Suprapubic skin (tissue), 4 donors: ENCODE measurements around the gene FN3K. TPM values are rescaled to one million over a fixed set of nuclear protein-coding genes. Genes with fewer than 3 reads are reported as not detected.
A peak's percentile ranks its signal among the peaks of the same experiment; 100 is the strongest.

Experiments used
- DNase-seq, 2 donors: peaks; one replicate each; pipeline ENCODE4 v3.0.0-alpha.2; 2019; ENCODE audit warnings: low spot score in 2 of 2
- H3K27ac ChIP-seq: fragments of 200-600 bp; sonication (generic); one replicate; pipeline ENCODE4 v1.5.1; 2019
- H3K27me3 ChIP-seq: fragments of 200-600 bp; sonication (generic); one replicate; pipeline ENCODE4 v1.5.1; 2019
- H3K36me3 ChIP-seq: fragments of 200-600 bp; sonication (generic); one replicate; pipeline ENCODE4 v1.5.1; 2019
- H3K4me1 ChIP-seq: fragments of 200-600 bp; sonication (generic); one replicate; pipeline ENCODE4 v1.5.1; 2019
- H3K4me3 ChIP-seq: fragments of 200-600 bp; sonication (generic); one replicate; pipeline ENCODE4 v1.5.1; 2019; ENCODE audit warnings: mild to moderate bottlenecking
- H3K9me3 ChIP-seq: fragments of 200-600 bp; sonication (generic); one replicate; pipeline ENCODE4 v1.5.1; 2019
- CTCF ChIP-seq, 2 donors: fragments of 200-600 bp in 1 of 2; fragments of 450-650 bp in 1 of 2; sonication (generic) in 1 of 2; IDR thresholded peaks; one replicate each; pipeline ENCODE4 v1.5.1; 2016 to 2019; ENCODE audit warnings: antibody characterized with exemption in 2 of 2, mild to moderate bottlenecking in 1 of 2, moderate library complexity in 1 of 2
- EP300 ChIP-seq: sonication (generic); formaldehyde crosslinking; IDR thresholded peaks from one replicate; pipeline ENCODE4 v1.6.1; 2017; ENCODE audit warnings: antibody characterized with exemption
- POLR2A ChIP-seq, 2 donors: fragments of 450-650 bp; IDR thresholded peaks; one replicate each; pipeline ENCODE4 v1.6.1; 2017; ENCODE audit warnings: antibody characterized with exemption in 2 of 2, mild to moderate bottlenecking in 2 of 2, moderate library complexity in 2 of 2
- POLR2AphosphoS5 ChIP-seq, 3 donors: sonication (generic); formaldehyde crosslinking; IDR thresholded peaks; one replicate each; pipeline ENCODE4 v1.6.1; 2017; ENCODE audit warnings: antibody characterized with exemption in 3 of 3
- WGBS: methylation state at CpG from one replicate; pipeline ENCODE4 v1.1.5; 2018; 5-methylcytosine and 5-hydroxymethylcytosine counted together
- total RNA-seq, 4 donors: library from RNA; depleted of rRNA; stranded (reverse); fragments of >200 nt; gene quantifications; one replicate each; pipeline ENCODE4 v1.1.0, GENCODE V29; 2016

Gene FN3K
- total RNA-seq, 4 donors from 2014 or later: 2.0 to 19.2 (median 4.2) TPM

GRCh38 chr17:82794781-82795482, 59.5 kb downstream of the FN3K start:
- H3K4me3 ChIP-seq: no peak overlapping the region
- H3K4me1 ChIP-seq: peaks cover 40% of the 10 kb centered on the region
- H3K36me3 ChIP-seq: peaks cover 14% of the 10 kb centered on the region
- no peaks in the 10 kb centered on the region for H3K9me3 ChIP-seq
- TF ChIP-seq POLR2AphosphoS5 (IDR thresholded peaks at IDR 0.05): no peak
- no peak for TF ChIP-seq EP300
- TF ChIP-seq POLR2A (IDR thresholded peaks at IDR 0.05): no peak
- TF ChIP-seq CTCF (IDR thresholded peaks at IDR 0.05): no peak
- WGBS: 85% methylated on average over 18 of the region's 18 CpGs
- H3K27ac ChIP-seq: peak overlapping the region; percentile 77
- no peak for DNase-seq
- H3K27me3 ChIP-seq: no peaks in the 10 kb centered on the region

- Histone ChIP-seq H3K27ac (peak overlapping the region; percentile 77), H3K4me1 (peaks cover 34% of the 10 kb centered on the region), H3K36me3 (peaks cover 18% of the 10 kb centered on the region), H3K4me3 (no peak overlapping the region), H3K27me3 (no peaks in the 10 kb centered on the region), H3K9me3 (no peaks in the 10 kb centered on the region)
- TF ChIP-seq CTCF (IDR thresholded peaks at IDR 0.05): no peak
- no peak for TF ChIP-seq POLR2A (IDR thresholded peaks at IDR 0.05)
- no peak for TF ChIP-seq EP300
- TF ChIP-seq POLR2AphosphoS5 (IDR thresholded peaks at IDR 0.05): no peak
- no peak for DNase-seq
- no CpG with 5 or more reads among the region's 14 CpGs for WGBS
Observed at GRCh38 chr17:82795615-82796014, 60.2 kb downstream of the FN3K start.

GRCh38 chr17:82797061-82797460, 61.6 kb downstream of the FN3K start:
- 97% methylated on average over 9 of the region's 9 CpGs for WGBS
- peaks cover 33% of the 10 kb centered on the region for H3K4me1 ChIP-seq
- H3K27me3 ChIP-seq: no peaks in the 10 kb centered on the region
- no peaks in the 10 kb centered on the region for H3K9me3 ChIP-seq
- peaks cover 27% of the 10 kb centered on the region for H3K36me3 ChIP-seq
- DNase-seq: no peak
- H3K27ac ChIP-seq: no peak overlapping the region
- H3K4me3 ChIP-seq: no peak overlapping the region
- TF ChIP-seq POLR2A (IDR thresholded peaks at IDR 0.05) (no peak), POLR2AphosphoS5 (IDR thresholded peaks at IDR 0.05) (no peak), EP300 (no peak)

GRCh38 chr17:82798752-82799151, 63.3 kb downstream of the FN3K start:
- TF ChIP-seq POLR2AphosphoS5 (IDR thresholded peaks at IDR 0.05) (no peak), CTCF (IDR thresholded peaks at IDR 0.05) (no peak), POLR2A (IDR thresholded peaks at IDR 0.05) (no peak), EP300 (no peak)
- Histone ChIP-seq H3K36me3 (peaks cover 27% of the 10 kb centered on the region), H3K4me3 (no peak overlapping the region), H3K9me3 (no peaks in the 10 kb centered on the region), H3K27ac (no peak overlapping the region), H3K4me1 (peaks cover 22% of the 10 kb centered on the region), H3K27me3 (no peaks in the 10 kb centered on the region)
- DNase-seq: no peak
- WGBS: over 99% methylated on average over 7 of the region's 7 CpGs

- DNase-seq: no peak
- no peaks in the 10 kb centered on the region for H3K27me3 ChIP-seq
- WGBS: 66% methylated on average over 15 of the region's 16 CpGs
- H3K4me3 ChIP-seq: no peak overlapping the region
- no peaks in the 10 kb centered on the region for H3K9me3 ChIP-seq
- TF ChIP-seq POLR2A (IDR thresholded peaks at IDR 0.05): no peak
- no peak for TF ChIP-seq CTCF (IDR thresholded peaks at IDR 0.05)
- TF ChIP-seq EP300: no peak
- no peak for TF ChIP-seq POLR2AphosphoS5 (IDR thresholded peaks at IDR 0.05)
- H3K4me1 ChIP-seq: peaks cover 16% of the 10 kb centered on the region
- H3K36me3 ChIP-seq: peaks cover 27% of the 10 kb centered on the region
- H3K27ac ChIP-seq: no peak overlapping the region
Observed at GRCh38 chr17:82799591-82799990, 64.2 kb downstream of the FN3K start.

Other genes starting within 250 kb of the FN3K start
- gene FOXK2, start 215.9 kb upstream of the FN3K start, total RNA-seq: 10 to 100 TPM; 62.7 to 94.5 (median 78.4) TPM
- 10 to 100 TPM; 70.1 to 96.8 (median 90.0) TPM for gene WDR45B, start 87.2 kb upstream of the FN3K start, total RNA-seq
- 10 to 100 TPM; 15.9 to 24.3 (median 21.6) TPM for gene RAB40B, start 36.9 kb upstream of the FN3K start, total RNA-seq
- gene FN3KRP, start 18.9 kb upstream of the FN3K start, total RNA-seq: 10 to 100 TPM; 15.9 to 26.6 (median 21.4) TPM
- gene TBCD, start 16.4 kb downstream of the FN3K start, total RNA-seq: 100 to 1,000 TPM in 1 of 4 donors, 10 to 100 TPM in 3; 49.7 to 119 (median 71.5) TPM
- gene ZNF750, start 104.4 kb downstream of the FN3K start, total RNA-seq: 100 to 1,000 TPM; 117 to 353 (median 233) TPM